OCI-LY7 (cell line): ENCODE measurements around the gene CERS6. TPM values are rescaled to one million over a fixed set of nuclear protein-coding genes. Genes with fewer than 3 reads are reported as not detected.

Experiments used
- BruUV-seq: library from RNA; stranded (reverse); fragments of 400-500 nt; replicated peaks from 2 replicates; lab custom pipeline; 2021; lab: Mats Ljungman, UMichigan
- CTCF ChIA-PET: fragments of 300-600 bp; sonication (Branson Sonifier 250); formaldehyde crosslinking; loops from one replicate; lab custom pipeline; 2022; ENCODE audit warnings: antibody characterized with exemption; ENCODE audit not compliant: unreplicated experiment; lab: Charles Lee
- POLR2A ChIA-PET: fragments of 300-600 bp; sonication (Branson Sonifier 250); formaldehyde crosslinking; loops from one replicate; lab custom pipeline; 2022; ENCODE audit warnings: antibody characterized with exemption; lab: Charles Lee
- DNase-seq: peaks from one replicate; pipeline ENCODE4 v3.0.0-alpha.2; 2015; ENCODE audit warnings: low spot score
- H2AFZ ChIP-seq: fragments of 200-600 bp; sonication (generic), shearing (Covaris generic); 2 replicates; pipeline ENCODE4 v1.6.1; 2014; ENCODE audit warnings: mild to moderate bottlenecking, antibody characterized with exemption, low read length, moderate library complexity
- H3K27ac ChIP-seq: fragments of 200-600 bp; sonication (generic); 2 replicates; pipeline ENCODE4 v1.5.1; 2014; ENCODE audit warnings: mixed run types, low read depth, mild to moderate bottlenecking, moderate library complexity, low read length, inconsistent platforms; ENCODE audit not compliant: poor library complexity, severe bottlenecking
- H3K36me3 ChIP-seq: fragments of 200-600 bp; sonication (generic); 2 replicates; pipeline ENCODE4 v1.6.1; 2014; ENCODE audit warnings: mild to moderate bottlenecking, antibody characterized with exemption, low read length, moderate library complexity, mixed read lengths; ENCODE audit not compliant: insufficient read depth
- H3K4me1 ChIP-seq: fragments of 200-600 bp; sonication (generic); 2 replicates; pipeline ENCODE4 v1.5.1; 2014; ENCODE audit warnings: mild to moderate bottlenecking, low read length; ENCODE audit not compliant: insufficient read depth, poor library complexity, severe bottlenecking
- H3K4me2 ChIP-seq: fragments of 200-600 bp; sonication (generic); 2 replicates; pipeline ENCODE4 v1.6.1; 2014; ENCODE audit warnings: mild to moderate bottlenecking, low read length
- H3K4me3 ChIP-seq: fragments of 200-600 bp; sonication (generic); 2 replicates; pipeline ENCODE4 v1.5.1; 2014; ENCODE audit warnings: mild to moderate bottlenecking, low read depth, low read length; ENCODE audit not compliant: poor library complexity, severe bottlenecking
- H3K79me2 ChIP-seq: fragments of 200-600 bp; sonication (generic); 2 replicates; pipeline ENCODE4 v1.6.1; 2016; ENCODE audit warnings: low read depth, mild to moderate bottlenecking, low read length, moderate library complexity, mixed read lengths; ENCODE audit not compliant: insufficient read depth
- H3K9me2 ChIP-seq: fragments of 200-600 bp; sonication (generic); 2 replicates; pipeline ENCODE4 v1.6.1; 2016; ENCODE audit warnings: mild to moderate bottlenecking, low read length, mixed read lengths; ENCODE audit not compliant: insufficient read depth
- H3K9me3 ChIP-seq: fragments of 200-600 bp; sonication (generic); 2 replicates; pipeline ENCODE4 v1.6.1; 2014; ENCODE audit warnings: mild to moderate bottlenecking, mixed run types, low read length, mixed read lengths
- H4K20me1 ChIP-seq: fragments of 200-600 bp; sonication (generic); 2 replicates; pipeline ENCODE4 v1.6.1; 2014; ENCODE audit warnings: mild to moderate bottlenecking, antibody characterized with exemption, low read length, moderate library complexity, mixed read lengths; ENCODE audit not compliant: insufficient read depth
- EZH2phosphoT487 ChIP-seq: fragments of 200-600 bp; sonication (generic); IDR thresholded peaks from 2 replicates; pipeline ENCODE4 v1.6.1; 2018; ENCODE audit warnings: low read depth, borderline replicate concordance, mild to moderate bottlenecking, mixed run types, antibody characterized with exemption, low read length, moderate library complexity, mixed read lengths
- intact Hi-C: fragments of 100-400 bp; cut with micrococcal nuclease; formaldehyde crosslinking; loops from one replicate; pipeline ENCODE4 v1.10.0; 2022; ENCODE audit not compliant: unreplicated experiment
- total RNA-seq, 2 experiments: library from RNA; depleted of rRNA in 1 of 2; stranded (reverse); fragments of >200 nt in 1 of 2; shearing (Covaris generic) in 1 of 2; gene quantifications; 2 replicates each; pipeline ENCODE4 v1.2.3, GENCODE V29; 2014 to 2022
- TF ChIP-seq, protein P1 (sequence below): fragments of 200-600 bp; sonication (generic); conservative IDR thresholded peaks from 2 replicates; pipeline ENCODE4 v1.5.1; 2014; ENCODE audit warnings: mild to moderate bottlenecking, antibody characterized with exemption, low read length, moderate library complexity, mixed read lengths

Gene CERS6
- total RNA-seq, 2 experiments from 2014 or later: 0.04 TPM; not detected in 1

- no peak overlapping the region for H3K4me2 ChIP-seq
- no peaks in the 10 kb centered on the region for H4K20me1 ChIP-seq
- intact Hi-C loops: no loop called here
- no peaks in the 10 kb centered on the region for H3K36me3 ChIP-seq
- BruUV-seq: no TSS peak
- ChIA-PET CTCF (no interaction called here), POLR2A (interaction anchor here (0.6 to 0.7 kb wide), 3 partner anchors 13 to 352 kb away, joined by 3 to 4 read pairs (median 3); no protein-coding TSS in a partner anchor)
- H3K4me1 ChIP-seq: no peaks in the 10 kb centered on the region
- no peaks in the 10 kb centered on the region for H3K9me2 ChIP-seq
- no peak for TF ChIP-seq EZH2phosphoT487
- TF ChIP-seq, protein P1, sequence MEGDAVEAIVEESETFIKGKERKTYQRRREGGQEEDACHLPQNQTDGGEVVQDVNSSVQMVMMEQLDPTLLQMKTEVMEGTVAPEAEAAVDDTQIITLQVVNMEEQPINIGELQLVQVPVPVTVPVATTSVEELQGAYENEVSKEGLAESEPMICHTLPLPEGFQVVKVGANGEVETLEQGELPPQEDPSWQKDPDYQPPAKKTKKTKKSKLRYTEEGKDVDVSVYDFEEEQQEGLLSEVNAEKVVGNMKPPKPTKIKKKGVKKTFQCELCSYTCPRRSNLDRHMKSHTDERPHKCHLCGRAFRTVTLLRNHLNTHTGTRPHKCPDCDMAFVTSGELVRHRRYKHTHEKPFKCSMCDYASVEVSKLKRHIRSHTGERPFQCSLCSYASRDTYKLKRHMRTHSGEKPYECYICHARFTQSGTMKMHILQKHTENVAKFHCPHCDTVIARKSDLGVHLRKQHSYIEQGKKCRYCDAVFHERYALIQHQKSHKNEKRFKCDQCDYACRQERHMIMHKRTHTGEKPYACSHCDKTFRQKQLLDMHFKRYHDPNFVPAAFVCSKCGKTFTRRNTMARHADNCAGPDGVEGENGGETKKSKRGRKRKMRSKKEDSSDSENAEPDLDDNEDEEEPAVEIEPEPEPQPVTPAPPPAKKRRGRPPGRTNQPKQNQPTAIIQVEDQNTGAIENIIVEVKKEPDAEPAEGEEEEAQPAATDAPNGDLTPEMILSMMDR: no peak
- no peak overlapping the region for H3K27ac ChIP-seq
- no peak overlapping the region for H2AFZ ChIP-seq
- H3K79me2 ChIP-seq: no peaks in the 10 kb centered on the region
- DNase-seq: no peak
- H3K4me3 ChIP-seq: no peak overlapping the region
- no peaks in the 10 kb centered on the region for H3K9me3 ChIP-seq
These were observed 27.1 kb downstream of the CERS6 start for GRCh38 chr2:168482952-168483831.

- Histone ChIP-seq H4K20me1 (no peaks in the 10 kb centered on the region), H3K4me3 (no peak overlapping the region), H3K4me2 (no peak overlapping the region), H3K27ac (no peak overlapping the region), H3K9me3 (no peaks in the 10 kb centered on the region), H3K4me1 (peaks cover 11% of the 10 kb centered on the region), H3K79me2 (no peaks in the 10 kb centered on the region), H2AFZ (no peak overlapping the region), H3K9me2 (no peaks in the 10 kb centered on the region; the same call in 1 of the 2 replicates), H3K36me3 (no peaks in the 10 kb centered on the region)
- DNase-seq: no peak
- intact Hi-C loops: no loop called here
- POLR2A ChIA-PET: interaction anchor here (0.7 kb wide), 1 partner anchor 15 kb away, joined by 4 read pairs; no protein-coding TSS in a partner anchor
- no peak for TF ChIP-seq EZH2phosphoT487
- TF ChIP-seq, protein P1: no peak
- no TSS peak for BruUV-seq
- CTCF ChIA-PET: no interaction called here
These were observed 30.4 kb downstream of the CERS6 start for GRCh38 chr2:168486477-168486876.
